Activated T-cell treated with anti-CD3 and anti-CD28 coated beads, Interleukin-2, amount 50 U/mL, for 48 hours (primary cell): ENCODE results near the gene PTGES2.
"Not testable (repeated sequence)": the region's sequence is repeated elsewhere in the genome, so short reads cannot be mapped to it uniquely, and the experiment has no call there.

Experiments used
- DNase-seq, 2 experiments: peaks; one replicate each; pipeline ENCODE4 v3.0.0-alpha.2; 2020

The PTGES2 gene

GRCh38 chr9:128087262-128087661, 40.3 kb downstream of the PTGES2 start:
- no peak for DNase-seq

- DNase-seq = no peak
Observed at GRCh38 chr9:128085943-128086342, 41.6 kb downstream of the PTGES2 start.

DNA sequence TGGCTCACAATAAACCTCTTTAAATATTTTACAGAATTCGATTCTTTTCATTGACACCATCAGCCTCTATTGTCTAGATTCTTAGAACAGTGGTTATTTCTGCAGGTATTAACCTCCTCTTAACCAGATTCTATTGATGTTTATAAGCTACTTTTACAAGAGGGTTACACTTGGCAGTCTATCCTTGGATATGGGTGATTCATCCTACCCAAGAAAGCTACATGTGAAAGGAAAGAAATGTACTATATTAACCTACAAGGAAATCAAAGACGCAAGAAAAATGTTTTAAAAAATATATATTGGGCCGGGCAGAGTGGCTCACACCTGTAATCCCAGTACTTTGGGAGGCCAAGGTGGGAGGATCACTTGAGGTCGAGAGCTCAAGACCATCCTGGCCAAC, 42.8 kb downstream of the PTGES2 start:
- no peak for DNase-seq

DNA sequence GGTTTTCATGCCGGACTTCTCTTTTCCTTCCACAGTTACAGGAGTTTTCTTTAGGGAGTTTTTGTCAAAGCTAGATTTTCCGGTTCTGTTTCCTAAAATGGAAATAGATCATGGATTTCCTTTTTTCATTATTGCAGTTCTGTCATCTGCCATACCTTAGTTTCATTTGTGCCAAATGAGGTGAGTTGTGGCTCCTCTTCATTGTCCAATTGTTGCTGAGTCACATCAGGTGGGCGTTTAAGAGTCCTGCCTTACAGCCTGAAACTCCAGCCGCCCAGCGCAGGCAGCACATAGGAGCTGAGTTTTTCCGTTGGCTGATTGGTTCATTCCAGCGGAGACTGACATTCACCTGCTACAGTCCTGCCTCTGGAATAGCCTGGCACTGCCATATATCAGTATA, 45.4 kb downstream of the PTGES2 start:
- DNase-seq = no peak

- DNase-seq = no peak
Observed at GRCh38 chr9:128081056-128081455, 46.5 kb downstream of the PTGES2 start.

- DNase-seq = no peak
Observed at GRCh38 chr9:128080206-128080605, 47.3 kb downstream of the PTGES2 start.

DNA sequence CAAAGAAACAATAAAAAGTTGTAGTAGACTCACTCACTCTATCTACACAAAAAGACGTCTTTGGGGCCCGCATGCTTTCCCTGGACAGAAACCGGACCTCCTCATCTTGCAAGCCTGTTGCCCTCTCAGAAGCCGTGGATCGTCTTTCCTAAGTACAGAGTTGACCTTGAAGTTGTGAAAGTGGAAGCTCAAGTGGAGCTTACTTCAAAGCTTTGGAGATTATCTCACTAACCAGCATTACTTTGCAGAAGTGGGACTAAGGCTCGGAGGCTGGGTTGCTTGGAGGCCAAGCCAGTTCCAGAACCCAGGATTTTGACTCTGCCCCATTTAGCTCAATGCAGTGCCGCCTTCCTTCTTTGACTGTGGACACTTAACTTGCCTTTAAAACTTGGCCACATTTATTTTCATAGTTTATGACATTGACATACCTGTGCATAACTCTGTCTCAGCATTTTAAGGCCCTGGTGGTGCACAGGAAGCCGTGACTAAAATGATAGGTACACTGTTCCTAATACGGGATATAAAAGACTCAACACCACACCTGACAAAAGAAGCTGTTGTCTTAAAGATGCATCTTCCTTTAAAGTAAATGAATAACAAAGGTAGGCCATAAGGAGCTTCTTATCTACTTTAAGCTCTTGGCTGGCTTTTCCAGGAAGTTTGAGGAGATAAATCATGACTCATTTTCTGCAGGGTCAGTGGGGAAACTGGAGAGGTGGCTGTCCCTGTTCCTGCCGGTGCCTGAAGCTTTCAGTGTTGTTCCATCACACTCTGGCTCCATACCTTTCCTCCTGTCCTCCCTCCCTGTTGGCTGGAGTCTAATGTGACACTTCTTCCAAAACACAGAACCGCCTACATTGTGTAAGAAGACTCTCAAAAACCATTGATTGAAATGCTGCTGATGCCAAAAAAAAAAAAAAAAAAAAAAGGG, 48.8 kb downstream of the PTGES2 start:
- no peak for DNase-seq

GRCh38 chr9:128077847-128078503, 49.6 kb downstream of the PTGES2 start:
- DNase-seq = no peak

DNA sequence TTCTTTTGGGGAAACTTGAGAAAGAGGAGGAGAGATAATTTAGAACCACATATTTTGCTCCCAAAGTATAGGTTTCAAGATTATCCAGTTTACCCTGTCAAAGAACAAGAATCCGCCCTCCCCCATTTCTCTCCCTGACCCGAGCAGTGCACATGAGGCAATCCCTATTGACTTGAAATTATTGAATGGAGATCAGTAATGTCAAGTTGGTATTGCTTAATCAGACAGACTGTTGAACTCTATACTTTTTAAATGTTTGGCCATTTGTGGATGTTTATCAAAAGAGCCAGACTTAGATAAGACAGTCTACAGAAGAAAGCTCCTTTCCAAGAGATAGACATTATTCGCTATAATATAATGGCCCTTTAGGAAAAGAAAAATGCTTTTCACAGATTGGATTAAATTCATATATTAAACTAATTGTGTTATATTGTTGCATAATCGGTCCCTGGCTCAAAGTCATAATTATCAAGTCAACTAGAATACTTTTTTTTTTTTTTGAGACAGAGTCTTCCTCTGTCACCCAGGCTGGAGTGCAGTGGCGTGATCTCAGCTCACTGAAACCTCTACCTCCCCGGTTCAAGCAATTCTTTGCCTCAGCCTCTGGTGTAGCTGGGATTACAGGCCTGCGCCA, 54.2 kb downstream of the PTGES2 start:
- no peak for DNase-seq

DNA sequence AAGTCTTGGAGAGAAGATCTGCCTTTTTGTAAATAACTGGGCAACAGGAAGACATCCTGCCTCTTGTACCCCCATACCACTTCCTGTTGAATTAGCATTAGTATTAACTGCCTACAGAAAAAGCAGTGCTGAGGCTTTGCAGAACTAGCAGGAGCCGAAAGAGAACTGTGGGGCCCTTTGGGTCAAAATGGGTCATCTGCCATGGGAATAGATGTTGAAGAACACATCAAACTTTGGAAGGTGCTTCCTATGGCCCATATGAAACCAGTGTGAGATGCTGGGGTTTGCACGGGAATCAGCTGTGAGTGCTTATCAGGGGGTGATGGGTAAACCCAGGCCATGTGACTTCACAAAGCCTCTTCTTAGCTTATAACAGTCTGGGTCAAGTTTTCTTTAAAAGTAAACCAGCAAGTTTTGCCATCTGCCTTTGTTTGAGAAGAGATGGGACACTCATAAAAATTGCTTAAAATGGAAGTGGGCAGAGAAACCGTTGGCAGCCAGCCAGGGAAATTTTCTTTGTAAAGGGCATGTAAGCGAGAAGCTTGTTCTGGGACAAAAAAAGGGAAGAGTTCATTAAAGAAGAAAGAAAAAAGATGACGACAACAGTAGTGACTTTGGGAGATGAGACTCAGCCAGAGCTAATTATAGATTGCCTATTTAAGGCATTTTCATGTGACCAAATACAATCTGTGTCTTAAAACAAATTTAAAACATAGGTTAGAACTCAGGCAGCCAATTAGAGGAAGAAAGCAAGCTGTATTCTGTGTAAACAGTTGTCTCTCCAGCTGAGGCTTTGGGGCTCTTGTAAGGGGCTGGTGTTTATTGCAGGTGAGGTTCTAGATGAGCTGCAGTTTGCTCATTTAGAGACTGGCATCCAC, 55.1 kb downstream of the PTGES2 start:
- DNase-seq = peak; percentile 56 to 61

- DNase-seq = not testable (repeated sequence)
Observed at GRCh38 chr9:128071475-128071874, 56.1 kb downstream of the PTGES2 start.

DNA sequence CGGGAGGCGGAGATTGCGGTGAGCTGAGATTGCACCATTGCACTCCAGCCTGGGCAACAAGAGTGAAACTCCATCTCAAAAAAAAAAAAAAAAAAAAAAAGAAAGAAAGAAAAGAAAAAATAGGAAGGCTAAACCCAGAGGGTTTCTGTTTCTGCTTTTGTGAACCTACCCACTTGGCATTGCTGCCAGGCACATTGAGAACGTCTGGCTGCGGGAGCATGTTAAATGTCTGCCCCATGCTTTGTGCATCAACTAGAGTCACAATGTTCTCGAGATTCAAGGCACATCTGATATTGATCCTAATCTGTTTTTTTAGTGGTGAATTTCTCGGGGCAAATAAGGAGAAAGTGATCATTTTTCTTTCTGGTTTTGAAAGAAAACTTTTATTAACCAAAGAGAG, 56.7 kb downstream of the PTGES2 start:
- no peak for DNase-seq
